GM20000 (cell line): ENCODE measurements around the gene LASP1.
"Not testable (repeated sequence)": the region's sequence is repeated elsewhere in the genome, so short reads cannot be mapped to it uniquely, and the experiment has no call there.

Source experiments
- DNase-seq: peaks from one replicate; pipeline ENCODE4 v3.0.0; 2012; ENCODE audit warnings: low spot score
- TF ChIP-seq, protein P1 (sequence below): IDR thresholded peaks from 2 replicates; pipeline ENCODE4 v1.5.1; 2012; ENCODE audit warnings: mild to moderate bottlenecking, control low read depth; ENCODE audit errors: extremely low read depth, missing control alignments

Gene LASP1

DNA sequence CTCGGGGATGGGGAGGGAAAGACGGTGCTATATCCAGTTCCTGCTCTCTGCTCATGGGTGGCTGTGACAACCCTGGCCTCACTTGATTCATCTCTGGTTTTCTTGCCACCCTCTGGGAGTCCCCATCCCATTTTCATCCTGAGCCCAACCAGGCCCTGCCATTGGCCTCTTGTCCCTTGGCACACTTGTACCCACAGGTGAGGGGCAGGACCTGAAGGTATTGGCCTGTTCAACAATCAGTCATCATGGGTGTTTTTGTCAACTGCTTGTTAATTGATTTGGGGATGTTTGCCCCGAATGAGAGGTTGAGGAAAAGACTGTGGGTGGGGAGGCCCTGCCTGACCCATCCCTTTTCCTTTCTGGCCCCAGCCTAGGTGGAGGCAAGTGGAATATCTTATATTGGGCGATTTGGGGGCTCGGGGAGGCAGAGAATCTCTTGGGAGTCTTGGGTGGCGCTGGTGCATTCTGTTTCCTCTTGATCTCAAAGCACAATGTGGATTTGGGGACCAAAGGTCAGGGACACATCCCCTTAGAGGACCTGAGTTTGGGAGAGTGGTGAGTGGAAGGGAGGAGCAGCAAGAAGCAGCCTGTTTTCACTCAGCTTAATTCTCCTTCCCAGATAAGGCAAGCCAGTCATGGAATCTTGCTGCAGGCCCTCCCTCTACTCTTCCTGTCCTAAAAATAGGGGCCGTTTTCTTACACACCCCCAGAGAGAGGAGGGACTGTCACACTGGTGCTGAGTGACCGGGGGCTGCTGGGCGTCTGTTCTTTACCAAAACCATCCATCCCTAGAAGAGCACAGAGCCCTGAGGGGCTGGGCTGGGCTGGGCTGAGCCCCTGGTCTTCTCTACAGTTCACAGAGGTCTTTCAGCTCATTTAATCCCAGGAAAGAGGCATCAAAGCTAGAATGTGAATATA, 50.8 kb downstream of the LASP1 start:
- no peak for DNase-seq
- TF ChIP-seq, protein P1, sequence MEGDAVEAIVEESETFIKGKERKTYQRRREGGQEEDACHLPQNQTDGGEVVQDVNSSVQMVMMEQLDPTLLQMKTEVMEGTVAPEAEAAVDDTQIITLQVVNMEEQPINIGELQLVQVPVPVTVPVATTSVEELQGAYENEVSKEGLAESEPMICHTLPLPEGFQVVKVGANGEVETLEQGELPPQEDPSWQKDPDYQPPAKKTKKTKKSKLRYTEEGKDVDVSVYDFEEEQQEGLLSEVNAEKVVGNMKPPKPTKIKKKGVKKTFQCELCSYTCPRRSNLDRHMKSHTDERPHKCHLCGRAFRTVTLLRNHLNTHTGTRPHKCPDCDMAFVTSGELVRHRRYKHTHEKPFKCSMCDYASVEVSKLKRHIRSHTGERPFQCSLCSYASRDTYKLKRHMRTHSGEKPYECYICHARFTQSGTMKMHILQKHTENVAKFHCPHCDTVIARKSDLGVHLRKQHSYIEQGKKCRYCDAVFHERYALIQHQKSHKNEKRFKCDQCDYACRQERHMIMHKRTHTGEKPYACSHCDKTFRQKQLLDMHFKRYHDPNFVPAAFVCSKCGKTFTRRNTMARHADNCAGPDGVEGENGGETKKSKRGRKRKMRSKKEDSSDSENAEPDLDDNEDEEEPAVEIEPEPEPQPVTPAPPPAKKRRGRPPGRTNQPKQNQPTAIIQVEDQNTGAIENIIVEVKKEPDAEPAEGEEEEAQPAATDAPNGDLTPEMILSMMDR: no peak

DNA sequence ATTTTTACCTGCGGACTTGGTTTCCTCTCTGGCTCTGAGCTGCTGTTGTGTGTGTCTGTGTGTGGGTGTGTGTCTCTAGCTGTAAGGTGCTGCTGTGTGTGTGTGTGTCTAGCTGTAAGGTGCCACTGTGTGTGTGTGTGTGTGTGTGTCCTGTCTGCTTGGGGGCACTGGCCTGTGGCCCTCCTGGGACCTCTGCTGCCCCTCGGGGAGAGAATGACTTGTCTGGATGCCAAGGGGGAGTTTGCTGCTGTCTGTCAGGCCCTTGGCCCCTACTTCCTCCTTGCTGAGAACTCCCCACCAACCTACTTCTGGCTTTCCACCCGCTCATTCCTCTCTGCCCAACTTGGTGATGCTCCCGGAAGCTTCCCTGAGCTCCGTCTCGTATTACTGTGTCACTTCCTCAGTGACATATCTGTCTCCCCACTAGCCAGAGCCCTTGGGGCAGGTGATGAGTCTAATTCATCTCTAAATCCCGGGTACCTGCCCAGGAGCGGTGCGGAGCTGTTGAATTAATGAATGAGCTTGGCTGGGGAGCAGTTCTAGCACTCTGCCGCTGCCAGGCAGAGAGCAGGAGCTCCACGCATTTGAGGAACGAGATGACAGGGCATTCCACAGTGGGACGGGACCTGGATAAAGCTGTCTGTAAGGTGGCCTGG, 52.0 kb downstream of the LASP1 start:
- DNase-seq: no peak
- TF ChIP-seq, protein P1: no peak

DNA sequence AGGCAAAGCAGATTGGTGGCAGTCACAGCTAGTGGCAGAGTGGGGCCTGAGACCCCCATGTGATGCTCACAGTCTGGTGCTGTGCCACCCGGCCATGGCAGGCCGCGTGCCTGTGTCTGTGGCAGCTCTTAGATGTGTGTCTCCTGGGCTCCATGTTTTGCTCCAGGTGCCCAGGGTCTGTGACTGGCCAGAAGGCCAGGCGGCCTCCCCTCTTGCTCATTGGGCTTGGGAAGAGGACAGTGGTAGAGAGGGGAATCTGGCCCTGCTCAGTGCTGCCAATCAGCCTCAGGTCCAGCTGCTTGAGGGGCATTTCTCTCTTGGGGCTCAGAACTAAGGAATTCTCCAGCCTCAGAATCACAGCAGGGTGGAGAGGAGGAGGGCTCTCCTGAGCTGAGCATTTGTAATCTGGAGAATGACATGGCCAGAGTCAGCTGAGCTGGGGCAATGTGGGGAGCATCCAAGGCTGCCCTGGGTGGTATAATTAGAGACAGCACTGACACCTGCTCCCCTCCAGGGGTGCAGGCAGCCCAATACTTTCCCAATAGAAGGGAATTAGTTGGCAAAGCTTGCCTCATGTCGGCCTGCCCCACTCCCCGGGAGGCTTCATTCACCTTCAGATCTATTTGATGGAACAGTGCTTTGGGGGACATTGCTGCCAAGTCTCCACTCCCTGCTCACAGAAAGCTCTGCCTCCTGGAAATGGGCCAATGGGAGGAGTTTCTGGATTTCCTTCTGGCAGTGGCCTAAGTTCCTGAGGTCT, 52.9 kb downstream of the LASP1 start:
- TF ChIP-seq, protein P1: no peak
- no peak for DNase-seq

DNA sequence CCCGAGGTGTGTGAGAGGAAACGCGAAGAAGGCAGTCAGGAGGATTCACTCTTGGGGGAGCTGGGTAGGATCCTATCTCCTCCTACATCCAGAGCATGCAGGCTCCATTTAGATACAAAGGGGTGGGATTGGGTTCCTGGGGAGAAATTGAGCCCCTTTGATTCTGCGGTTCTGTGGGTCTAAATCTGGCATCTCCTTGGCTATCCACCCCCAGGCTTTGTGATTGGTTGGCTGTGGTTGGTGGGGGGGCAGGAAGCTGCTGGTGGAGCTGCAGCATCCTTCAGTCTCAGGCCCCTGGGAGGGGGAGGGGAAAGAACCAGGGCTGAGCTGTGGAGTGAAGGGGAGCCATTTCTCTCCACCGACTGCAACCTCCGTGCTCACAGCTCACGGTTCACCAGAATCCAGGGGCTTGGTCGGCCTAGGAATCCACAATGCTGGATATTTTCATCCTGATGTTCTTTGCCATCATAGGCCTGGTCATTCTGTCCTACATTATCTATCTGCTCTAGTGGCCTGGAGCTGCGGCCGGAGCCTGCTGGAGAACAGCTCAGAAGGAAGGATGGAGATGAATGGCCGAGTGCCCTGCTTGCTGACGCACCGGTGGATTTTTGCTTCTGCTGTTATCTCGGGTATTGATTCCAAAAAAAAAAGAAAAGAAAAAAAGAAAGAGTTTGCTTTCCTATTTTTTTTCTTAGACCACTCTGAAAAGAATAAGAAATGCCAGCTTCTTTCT, 55.6 kb downstream of the LASP1 start, which contains the start of gene LASP1NB:
LASP1NB (plus strand) TSS at position 352 of the 733 bp plus-strand sequence.
- DNase-seq: no peak
- TF ChIP-seq, protein P1: no peak

DNA sequence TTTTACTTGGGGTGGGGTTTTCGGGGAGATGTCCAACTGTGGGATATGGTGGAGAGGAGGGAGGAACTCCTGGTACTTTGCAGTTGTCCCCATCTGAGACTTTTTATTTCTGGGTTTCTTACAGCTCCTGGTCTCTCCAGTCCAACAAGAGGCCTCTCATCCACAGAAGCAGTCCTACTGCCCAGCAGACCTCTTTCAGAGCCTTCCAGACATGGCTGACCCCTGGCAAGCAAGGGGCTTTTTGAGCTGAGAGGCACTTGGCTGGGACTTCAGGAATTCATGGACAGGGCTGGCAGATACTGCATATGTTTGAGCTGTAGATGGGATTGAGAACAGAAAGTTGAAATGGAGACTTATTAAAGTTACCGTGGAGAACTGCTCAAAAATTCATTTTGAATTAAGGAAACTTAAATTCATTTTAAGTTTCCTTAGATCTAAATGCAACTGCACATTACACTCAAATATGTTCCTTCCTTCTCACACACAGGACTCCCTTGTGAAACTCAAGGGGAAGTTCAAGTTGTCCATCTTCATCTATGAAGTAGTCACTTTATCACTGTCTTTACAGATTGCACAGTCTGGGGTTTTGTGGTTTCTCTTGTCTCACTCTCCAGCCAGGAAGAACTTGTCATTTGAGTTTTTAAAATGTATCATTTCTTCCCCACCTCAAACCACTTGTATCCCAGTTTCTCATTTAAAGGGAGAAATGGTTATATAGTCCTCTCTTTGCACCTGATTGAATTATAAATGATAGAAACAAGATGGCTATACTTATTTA, 56.6 kb downstream of the LASP1 start:
- TF ChIP-seq, protein P1: no peak

DNA sequence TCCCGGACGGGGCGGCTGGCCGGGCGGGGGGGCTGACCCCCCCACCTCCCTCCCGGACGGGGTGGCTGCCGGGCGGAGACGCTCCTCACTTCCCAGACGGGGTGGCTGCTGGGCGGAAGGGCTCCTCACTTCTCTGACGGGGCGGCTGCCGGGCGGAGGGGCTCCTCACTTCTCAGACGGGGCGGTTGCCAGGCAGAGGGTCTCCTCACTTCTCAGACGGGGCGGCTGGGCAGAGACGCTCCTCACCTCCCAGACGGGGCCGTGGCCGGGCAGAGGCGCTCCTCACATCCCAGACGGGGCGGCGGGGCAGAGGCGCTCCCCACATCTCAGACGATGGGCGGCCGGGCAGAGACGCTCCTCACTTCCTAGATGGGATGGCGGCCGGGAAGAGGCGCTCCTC, 60.9 kb downstream of the LASP1 start:
- DNase-seq: not testable (repeated sequence)

More for the DNA sequence above, 56.6 kb downstream of the LASP1 start:
- DNase-seq: peak; percentile 64

DNA sequence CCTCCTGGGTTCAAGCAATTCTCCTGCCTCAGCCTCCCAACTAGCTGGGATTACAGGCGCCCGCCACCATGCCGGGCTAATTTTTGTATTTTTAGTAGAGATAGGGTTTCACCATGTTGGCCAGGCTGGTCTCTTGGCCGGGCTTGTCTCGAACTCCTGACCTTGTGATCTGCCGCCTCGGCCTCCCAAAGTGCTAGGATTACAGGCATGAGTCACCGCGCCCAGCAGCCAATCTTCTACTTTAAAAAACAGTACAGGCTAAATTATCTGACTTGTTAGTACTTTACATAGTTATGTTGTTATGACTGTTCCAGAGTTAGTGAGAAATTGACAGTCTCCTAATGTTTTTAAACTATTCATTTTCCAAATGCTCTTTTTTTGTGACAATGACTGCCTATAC, 64.1 kb downstream of the LASP1 start:
- DNase-seq: not testable (repeated sequence)
